ENCODE measurements around the gene RPL34. TPM values are rescaled to one million over a fixed set of nuclear protein-coding genes. Genes with fewer than 3 reads are reported as not detected.

RPL34 gene
- polyA plus RNA-seq, 1 experiment = 1,816 TPM

GRCh38 chr4:108601106-108601505 is 19.3 kb upstream of the RPL34 start:
- H3K27me3 ChIP-seq (ENCODE audit: control insufficient read depth, insufficient read depth, low read length) = no peaks in the 10 kb centered on the region
- no peak for TF ChIP-seq CTCF (IDR thresholded peaks at IDR 0.05; ENCODE audit: insufficient read depth, low read depth, low read length)
- H3K36me3 ChIP-seq (ENCODE audit: control insufficient read depth, insufficient read depth, low read length) = no peaks in the 10 kb centered on the region
- ChIA-PET POLR2A (no interaction called here), CTCF (no interaction called here)
- H3K4me3 ChIP-seq (ENCODE audit: low read depth, low read length) = no peak overlapping the region
- DNase-seq (ENCODE audit: low read depth) = no peak

- Histone ChIP-seq H3K27me3 (ENCODE audit: control insufficient read depth, insufficient read depth, low read length) (no peaks in the 10 kb centered on the region), H3K36me3 (ENCODE audit: control insufficient read depth, insufficient read depth, low read length) (no peaks in the 10 kb centered on the region), H3K4me3 (ENCODE audit: low read depth, low read length) (no peak overlapping the region)
- ChIA-PET CTCF (no interaction called here), POLR2A (no interaction called here)
- DNase-seq (ENCODE audit: low read depth) = no peak
- no peak for TF ChIP-seq CTCF (IDR thresholded peaks at IDR 0.05; ENCODE audit: insufficient read depth, low read depth, low read length)
These were observed 18.8 kb upstream of the RPL34 start for GRCh38 chr4:108601532-108601931.

GRCh38 chr4:108602163-108602562 is 18.2 kb upstream of the RPL34 start:
- Histone ChIP-seq H3K4me3 (ENCODE audit: low read depth, low read length) (no peak overlapping the region), H3K36me3 (ENCODE audit: control insufficient read depth, insufficient read depth, low read length) (no peaks in the 10 kb centered on the region), H3K27me3 (ENCODE audit: control insufficient read depth, insufficient read depth, low read length) (no peaks in the 10 kb centered on the region)
- ChIA-PET POLR2A (no interaction called here), CTCF (no interaction called here)
- no peak for TF ChIP-seq CTCF (IDR thresholded peaks at IDR 0.05; ENCODE audit: insufficient read depth, low read depth, low read length)
- no peak for DNase-seq (ENCODE audit: low read depth)

GRCh38 chr4:108607079-108607815 is 13.1 kb upstream of the RPL34 start:
- ChIA-PET POLR2A (interaction anchor here (0.7 kb wide), 1 partner anchor 886 kb away, joined by 7 read pairs; no protein-coding TSS in a partner anchor), CTCF (no interaction called here)
- TF ChIP-seq CTCF (IDR thresholded peaks at IDR 0.05; ENCODE audit: insufficient read depth, low read depth, low read length) = no peak
- no peak overlapping the region for H3K4me3 ChIP-seq (ENCODE audit: low read depth, low read length)
- no peaks in the 10 kb centered on the region for H3K36me3 ChIP-seq (ENCODE audit: control insufficient read depth, insufficient read depth, low read length)
- DNase-seq (ENCODE audit: low read depth) = no peak
- no peaks in the 10 kb centered on the region for H3K27me3 ChIP-seq (ENCODE audit: control insufficient read depth, insufficient read depth, low read length)

- peak; percentile 35 for TF ChIP-seq CTCF (IDR thresholded peaks at IDR 0.05; ENCODE audit: insufficient read depth, low read depth, low read length)
- 0 out of 2 replicates have a peak, but pooled peaks cover 3% of the 10 kb centered on the region for H3K27me3 ChIP-seq (ENCODE audit: control insufficient read depth, insufficient read depth, low read length)
- CTCF ChIA-PET = no interaction called here
- peak overlapping the region; percentile 21; the same call in 1 of the 2 replicates for H3K4me3 ChIP-seq (ENCODE audit: low read depth, low read length)
- POLR2A ChIA-PET = no interaction called here
- H3K36me3 ChIP-seq (ENCODE audit: control insufficient read depth, insufficient read depth, low read length) = no peaks in the 10 kb centered on the region
- DNase-seq (ENCODE audit: low read depth) = no peak
These were observed 9.0 kb upstream of the RPL34 start for GRCh38 chr4:108611365-108611764.

Measured in BJ (cell line).